Uterus (tissue), 4 donors: ENCODE data around the gene SATB2. TPM values are rescaled to one million over a fixed set of nuclear protein-coding genes. Genes with fewer than 3 reads are reported as not detected.

Experiments
- DNase-seq, 2 donors: peaks; one replicate each; pipeline ENCODE4 v3.0.0-alpha.2; 2019 to 2020
- H3K27ac ChIP-seq, 2 donors: fragments of 200-600 bp; sonication (generic); 1 replicate in 1 of 2; 2 replicates in 1 of 2; pipeline ENCODE4 v1.5.1; 2016 to 2018
- H3K27me3 ChIP-seq, 2 donors: fragments of 200-600 bp; sonication (generic); one replicate each; pipeline ENCODE4 v1.5.1; 2018 to 2019; ENCODE audit warnings: control low read depth in 1 of 2
- H3K36me3 ChIP-seq, 2 donors: fragments of 200-600 bp; sonication (generic); one replicate each; pipeline ENCODE4 v1.5.1; 2019; ENCODE audit warnings: control low read depth in 1 of 2
- H3K4me1 ChIP-seq, 2 donors: fragments of 200-600 bp; sonication (generic); one replicate each; pipeline ENCODE4 v1.5.1; 2018 to 2019; ENCODE audit warnings: control low read depth in 1 of 2
- H3K4me3 ChIP-seq, 2 donors: fragments of 200-600 bp; sonication (generic); 1 replicate in 1 of 2; 2 replicates in 1 of 2; pipeline ENCODE4 v1.5.1; 2018 to 2019; ENCODE audit warnings: mild to moderate bottlenecking in 1 of 2
- H3K9me3 ChIP-seq, 2 donors: fragments of 200-600 bp; sonication (generic); one replicate each; pipeline ENCODE4 v1.5.1; 2019; ENCODE audit warnings: control low read depth in 1 of 2
- POLR2A ChIP-seq, 2 donors: fragments of 450-650 bp; IDR thresholded peaks; one replicate each; pipeline ENCODE4 v1.6.1; 2016; ENCODE audit warnings: antibody characterized with exemption in 2 of 2, mild to moderate bottlenecking in 1 of 2, moderate library complexity in 1 of 2
- intact Hi-C: fragments of 100-400 bp; cut with DNase I; formaldehyde crosslinking; loops from one replicate; pipeline ENCODE4 v1.15.1; 2023; ENCODE audit warnings: low total_unique reads
- total RNA-seq, 4 donors: library from RNA; depleted of rRNA in 3 of 4; stranded (reverse); fragments of >200 nt in 3 of 4; gene quantifications; one replicate each; pipeline versions ENCODE4 v1.1.0 to v1.2.4, GENCODE V29; 2014 to 2023
- TF ChIP-seq, protein P1 (sequence below), 4 experiments: fragments of 200-600 bp in 2 of 4; fragments of 450-650 bp in 2 of 4; sonication (generic) in 2 of 4; IDR thresholded peaks; one replicate each; pipeline ENCODE4 v1.5.1; 2016 to 2019; ENCODE audit warnings: antibody characterized with exemption in 4 of 4, mild to moderate bottlenecking in 2 of 4, moderate library complexity in 1 of 4
- donor health status: DM: yes; HTN: yes; CAD: no.

Gene SATB2
- total RNA-seq, 4 donors from 2014 or later = 1.0 to 8.8 (median 5.0) TPM

DNA sequence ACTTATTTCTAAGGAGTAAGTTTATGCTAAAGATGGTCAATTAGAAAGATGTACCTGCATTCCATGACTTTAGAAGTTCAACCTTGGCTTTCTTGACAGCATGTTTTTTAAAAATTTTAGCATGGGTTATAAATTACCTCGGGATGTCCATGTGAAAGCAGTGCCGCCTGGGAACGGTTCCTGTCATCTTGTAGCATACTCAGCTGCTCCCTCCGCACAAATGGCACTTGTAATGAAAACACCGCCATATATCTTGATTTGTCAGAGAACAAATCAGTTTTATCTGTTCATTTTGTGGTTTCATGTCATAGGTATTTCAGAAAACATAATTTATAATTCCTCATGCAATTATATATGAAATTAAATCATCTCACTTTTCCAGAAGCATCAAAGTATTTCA, 38.3 kb downstream of the SATB2 start:
- Histone ChIP-seq H3K4me3 (no peak overlapping the region), H3K27me3 (no peaks in the 10 kb centered on the region), H3K27ac (no peak overlapping the region), H3K36me3 (no peaks in the 10 kb centered on the region), H3K9me3 (no peaks in the 10 kb centered on the region), H3K4me1 (no peaks in the 10 kb centered on the region)
- intact Hi-C loops = no loop called here
- DNase-seq = no peak
- no peak for TF ChIP-seq POLR2A (IDR thresholded peaks at IDR 0.05)
- TF ChIP-seq, protein P1, sequence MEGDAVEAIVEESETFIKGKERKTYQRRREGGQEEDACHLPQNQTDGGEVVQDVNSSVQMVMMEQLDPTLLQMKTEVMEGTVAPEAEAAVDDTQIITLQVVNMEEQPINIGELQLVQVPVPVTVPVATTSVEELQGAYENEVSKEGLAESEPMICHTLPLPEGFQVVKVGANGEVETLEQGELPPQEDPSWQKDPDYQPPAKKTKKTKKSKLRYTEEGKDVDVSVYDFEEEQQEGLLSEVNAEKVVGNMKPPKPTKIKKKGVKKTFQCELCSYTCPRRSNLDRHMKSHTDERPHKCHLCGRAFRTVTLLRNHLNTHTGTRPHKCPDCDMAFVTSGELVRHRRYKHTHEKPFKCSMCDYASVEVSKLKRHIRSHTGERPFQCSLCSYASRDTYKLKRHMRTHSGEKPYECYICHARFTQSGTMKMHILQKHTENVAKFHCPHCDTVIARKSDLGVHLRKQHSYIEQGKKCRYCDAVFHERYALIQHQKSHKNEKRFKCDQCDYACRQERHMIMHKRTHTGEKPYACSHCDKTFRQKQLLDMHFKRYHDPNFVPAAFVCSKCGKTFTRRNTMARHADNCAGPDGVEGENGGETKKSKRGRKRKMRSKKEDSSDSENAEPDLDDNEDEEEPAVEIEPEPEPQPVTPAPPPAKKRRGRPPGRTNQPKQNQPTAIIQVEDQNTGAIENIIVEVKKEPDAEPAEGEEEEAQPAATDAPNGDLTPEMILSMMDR (IDR thresholded peaks at IDR 0.05) = no peak

DNA sequence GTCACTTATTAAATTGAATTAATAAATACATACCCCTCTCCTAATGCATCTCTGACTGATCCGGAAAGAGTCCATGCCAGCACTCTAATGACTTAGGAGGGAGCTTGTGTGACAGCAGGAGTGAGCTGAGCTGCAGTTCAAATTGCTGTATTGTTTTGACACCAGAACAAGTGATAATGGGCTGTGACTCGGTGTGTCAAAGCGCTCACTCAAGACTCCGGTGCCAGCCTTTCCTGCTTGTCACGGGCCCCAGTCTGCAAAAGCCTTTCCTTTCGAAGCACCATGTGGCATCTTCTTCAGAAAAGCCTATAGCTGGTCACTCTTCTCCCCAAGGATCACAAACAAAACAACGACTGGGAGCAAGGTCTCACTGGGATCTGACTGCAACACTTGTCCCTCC, 43.3 kb downstream of the SATB2 start:
- Histone ChIP-seq H3K27ac (no peak overlapping the region), H3K4me3 (no peak overlapping the region), H3K27me3 (no peaks in the 10 kb centered on the region), H3K9me3 (no peaks in the 10 kb centered on the region), H3K36me3 (no peaks in the 10 kb centered on the region), H3K4me1 (no peaks in the 10 kb centered on the region)
- intact Hi-C loops = no loop called here
- no peak for DNase-seq
- no peak for TF ChIP-seq POLR2A (IDR thresholded peaks at IDR 0.05)
- TF ChIP-seq, protein P1 (IDR thresholded peaks at IDR 0.05) = no peak

DNA sequence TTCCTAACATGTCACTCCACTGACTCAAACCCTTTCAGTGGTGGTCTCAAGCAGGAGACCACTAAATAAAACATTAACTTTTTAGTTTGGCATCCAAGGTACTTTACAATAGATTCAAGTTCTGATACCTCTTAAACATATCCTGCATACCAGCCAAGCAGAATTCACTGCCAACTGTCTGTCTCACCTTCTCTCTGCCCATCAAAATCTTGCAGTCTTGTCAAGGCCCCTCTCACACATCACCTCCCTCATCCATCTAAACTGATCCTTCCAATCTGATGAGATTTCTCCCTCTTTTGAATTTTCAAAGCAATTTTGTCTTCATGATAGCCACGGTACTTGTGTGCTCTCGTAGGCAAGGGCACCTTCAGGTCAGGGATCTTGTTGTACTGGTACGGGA, 43.7 kb downstream of the SATB2 start:
- TF ChIP-seq, protein P1 (IDR thresholded peaks at IDR 0.05) = no peak
- TF ChIP-seq POLR2A (IDR thresholded peaks at IDR 0.05) = no peak
- intact Hi-C loops = no loop called here
- Histone ChIP-seq H3K27ac (no peak overlapping the region), H3K36me3 (no peaks in the 10 kb centered on the region), H3K4me1 (no peaks in the 10 kb centered on the region), H3K9me3 (no peaks in the 10 kb centered on the region), H3K4me3 (no peak overlapping the region), H3K27me3 (no peaks in the 10 kb centered on the region)
- no peak for DNase-seq

DNA sequence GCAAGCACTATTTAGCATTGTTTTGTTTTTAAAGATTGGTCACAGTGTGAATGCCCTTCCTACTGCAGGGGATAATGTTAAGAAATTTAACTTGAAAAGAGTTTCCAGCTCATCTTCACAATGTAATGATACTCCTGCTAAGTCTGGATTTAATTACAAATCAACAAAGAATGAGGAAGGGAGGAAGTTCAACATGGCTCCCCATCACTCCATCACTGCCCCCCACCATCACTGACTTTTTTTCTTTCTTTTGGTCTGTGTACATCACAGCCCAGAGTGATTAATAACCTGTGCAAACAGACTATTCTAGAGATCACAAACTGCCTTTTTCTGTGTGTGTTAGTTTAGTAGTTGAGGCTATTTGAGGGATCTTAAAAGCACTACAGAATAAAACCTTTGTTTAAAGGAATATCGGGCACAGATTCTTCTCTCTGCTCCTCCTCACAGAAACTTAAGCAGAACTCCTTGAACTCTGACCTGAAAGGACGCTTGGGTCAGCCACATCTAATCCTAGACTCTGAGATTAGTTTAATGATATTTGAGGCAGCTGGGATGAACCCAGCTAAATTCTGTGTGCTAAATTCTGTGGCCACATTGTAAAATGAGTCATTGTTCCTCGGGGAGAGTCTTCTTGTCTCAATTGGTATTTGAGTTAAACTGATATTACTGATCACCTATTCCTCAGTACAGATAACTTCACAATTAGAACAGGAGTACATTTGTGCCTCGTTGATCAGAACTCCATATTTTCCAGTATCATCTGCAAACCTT, 47.8 kb downstream of the SATB2 start:
- intact Hi-C loops = no loop called here
- H3K36me3 ChIP-seq = no peaks in the 10 kb centered on the region
- no peak overlapping the region for H3K27ac ChIP-seq
- H3K27me3 ChIP-seq = no peaks in the 10 kb centered on the region
- no peak for TF ChIP-seq POLR2A (IDR thresholded peaks at IDR 0.05)
- no peak overlapping the region for H3K4me3 ChIP-seq
- DNase-seq = no peak
- no peaks in the 10 kb centered on the region for H3K9me3 ChIP-seq
- no peaks in the 10 kb centered on the region for H3K4me1 ChIP-seq

GRCh38 chr2:199407421-199407820, 50.3 kb downstream of the SATB2 start:
- no peak for DNase-seq
- Histone ChIP-seq H3K4me3 (no peak overlapping the region), H3K9me3 (no peaks in the 10 kb centered on the region), H3K27ac (no peak overlapping the region), H3K4me1 (no peaks in the 10 kb centered on the region), H3K36me3 (no peaks in the 10 kb centered on the region), H3K27me3 (no peaks in the 10 kb centered on the region)
- TF ChIP-seq POLR2A (IDR thresholded peaks at IDR 0.05) = no peak
- TF ChIP-seq, protein P1 (IDR thresholded peaks at IDR 0.05) = no peak
- intact Hi-C loops = no loop called here
